A673 (cell line): Measurements from ENCODE around the gene GSTM5. TPM values are rescaled to one million over a fixed set of nuclear protein-coding genes. Genes with fewer than 3 reads are reported as not detected.

ENCODE experiments used
- BruUV-seq: library from RNA; stranded (reverse); fragments of 400-500 nt; replicated peaks from 2 replicates; lab custom pipeline; 2021; lab: Mats Ljungman, UMichigan
- CTCF ChIA-PET: fragments of 300-600 bp; sonication (Branson Sonifier 250); formaldehyde crosslinking; loops from one replicate; lab custom pipeline; 2022; ENCODE audit warnings: antibody characterized with exemption; lab: Charles Lee
- POLR2A ChIA-PET: fragments of 300-600 bp; sonication (Branson Sonifier 250); formaldehyde crosslinking; loops from one replicate; lab custom pipeline; 2022; ENCODE audit warnings: antibody characterized with exemption; ENCODE audit not compliant: low non-redundant PET; lab: Charles Lee
- DNase-seq: peaks from one replicate; pipeline ENCODE4 v3.0.0-alpha.2; 2015; ENCODE audit warnings: low spot score
- H3K27ac ChIP-seq: fragments of 200-600 bp; sonication (generic); 2 replicates; pipeline ENCODE4 v1.5.1; 2016; ENCODE audit warnings: mixed run types, low read depth, mild to moderate bottlenecking, mixed read lengths, antibody characterized with exemption, low read length; ENCODE audit not compliant: poor library complexity, severe bottlenecking
- H3K27me3 ChIP-seq: fragments of 200-600 bp; sonication (generic); replicated peaks from 2 replicates; pipeline ENCODE4 v1.6.1; 2017; ENCODE audit warnings: mixed run types, low read depth, mild to moderate bottlenecking, mixed read lengths, antibody characterized with exemption, low read length; ENCODE audit not compliant: insufficient read depth, poor library complexity
- H3K36me3 ChIP-seq: fragments of 200-600 bp; sonication (generic); 2 replicates; pipeline ENCODE4 v1.6.1; 2016; ENCODE audit warnings: mixed run types, mild to moderate bottlenecking, mixed read lengths, antibody characterized with exemption, low read length; ENCODE audit not compliant: insufficient read depth, poor library complexity, severe bottlenecking
- H3K4me1 ChIP-seq: fragments of 200-600 bp; sonication (generic); 2 replicates; pipeline ENCODE4 v1.6.1; 2017; ENCODE audit warnings: mixed run types, mild to moderate bottlenecking, mixed read lengths, antibody characterized with exemption, low read length; ENCODE audit not compliant: insufficient read depth, poor library complexity, severe bottlenecking
- H3K4me3 ChIP-seq: fragments of 200-600 bp; sonication (generic); 2 replicates; pipeline ENCODE4 v1.5.1; 2016; ENCODE audit warnings: low read depth, mixed run types, mild to moderate bottlenecking, mixed read lengths, low read length; ENCODE audit not compliant: poor library complexity, severe bottlenecking
- H3K9me3 ChIP-seq: fragments of 200-600 bp; sonication (generic); 2 replicates; pipeline ENCODE4 v1.6.1; 2016; ENCODE audit warnings: mixed run types, low read depth, mild to moderate bottlenecking, mixed read lengths, antibody characterized with exemption, low read length; ENCODE audit not compliant: poor library complexity, severe bottlenecking
- CTCF ChIP-seq: fragments of 300-800, 200-600 bp; sonication (generic); conservative IDR thresholded peaks from 2 replicates; pipeline ENCODE4 v1.5.1; 2017; ENCODE audit warnings: low read depth, mild to moderate bottlenecking, antibody characterized with exemption, low read length, moderate library complexity, mixed read lengths
- EZH2 ChIP-seq: fragments of 200-600 bp; sonication (generic); IDR thresholded peaks from 2 replicates; pipeline ENCODE4 v1.6.1; 2017; ENCODE audit warnings: borderline replicate concordance, low read depth, mild to moderate bottlenecking, mixed read lengths, antibody characterized with exemption, low read length; ENCODE audit not compliant: poor library complexity, severe bottlenecking
- intact Hi-C: fragments of 100-400 bp; cut with micrococcal nuclease; formaldehyde crosslinking; loops from one replicate; pipeline ENCODE4 v1.10.0; 2022; ENCODE audit not compliant: unreplicated experiment
- total RNA-seq: library from RNA; stranded (reverse); gene quantifications from 2 replicates; pipeline ENCODE4 v1.2.3, GENCODE V29; 2021

The GSTM5 gene
- total RNA-seq, 1 experiment from 2014 or later: 0.43 TPM

DNA sequence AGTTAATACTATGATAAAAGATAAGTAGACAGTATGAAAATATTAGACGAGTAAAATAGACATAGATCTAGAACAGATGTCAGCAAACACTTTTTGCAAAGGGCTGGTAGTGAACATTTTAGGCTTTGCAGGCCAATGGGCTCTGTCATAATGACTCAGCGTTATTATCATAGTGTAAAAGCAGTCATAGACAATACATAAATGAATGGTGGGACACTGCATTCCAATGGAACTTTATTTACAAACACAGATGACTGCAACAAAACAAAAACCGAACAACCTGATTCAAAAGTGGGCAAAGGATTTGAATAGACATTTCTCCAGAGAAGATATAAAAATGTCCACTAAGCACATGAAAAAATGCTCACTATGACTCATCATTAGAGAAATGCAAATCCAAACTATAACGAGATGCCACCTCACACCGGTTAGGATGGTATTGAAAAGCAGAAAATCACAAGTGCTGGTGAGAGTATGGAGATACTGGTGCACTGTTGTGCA, 7.3 kb downstream of the GSTM5 start:
- ChIA-PET POLR2A (no interaction called here), CTCF (no interaction called here)
- Histone ChIP-seq H3K9me3 (no peaks in the 10 kb centered on the region), H3K27ac (peak overlapping the region; percentile 2), H3K4me1 (peaks cover 8% of the 10 kb centered on the region), H3K36me3 (no peaks in the 10 kb centered on the region), H3K27me3 (no peaks in the 10 kb centered on the region), H3K4me3 (no peak overlapping the region)
- peak; percentile 27 for DNase-seq
- intact Hi-C loops: no loop called here
- TF ChIP-seq CTCF: no peak
- no peak for TF ChIP-seq EZH2
- BruUV-seq: no TSS peak

DNA sequence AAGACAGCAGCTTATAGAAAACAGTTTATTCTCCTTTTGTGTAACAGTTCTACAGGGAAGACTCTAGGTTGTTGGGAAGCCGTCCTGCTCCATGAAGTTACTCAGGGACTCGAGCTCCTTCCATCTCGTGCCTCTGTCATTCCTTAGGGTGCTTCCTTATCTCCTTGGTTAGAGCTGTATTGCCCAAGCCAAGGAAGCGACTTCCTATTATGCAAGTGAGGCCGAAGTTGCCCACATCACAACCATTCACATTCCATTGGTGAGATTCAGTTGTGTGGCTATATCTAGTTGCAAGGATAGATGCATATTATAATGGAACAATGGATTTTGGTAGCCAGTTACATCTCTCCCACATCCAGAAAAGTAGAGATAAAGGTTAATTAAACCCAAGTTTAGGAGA, 9.0 kb downstream of the GSTM5 start:
- no peak overlapping the region for H3K27ac ChIP-seq
- intact Hi-C loops: no loop called here
- POLR2A ChIA-PET: no interaction called here
- peaks cover 8% of the 10 kb centered on the region for H3K4me1 ChIP-seq
- no peaks in the 10 kb centered on the region for H3K9me3 ChIP-seq
- no peaks in the 10 kb centered on the region for H3K27me3 ChIP-seq
- no TSS peak for BruUV-seq
- CTCF ChIA-PET: no interaction called here
- H3K36me3 ChIP-seq: no peaks in the 10 kb centered on the region
- no peak for DNase-seq
- no peak overlapping the region for H3K4me3 ChIP-seq
- TF ChIP-seq CTCF (no peak), EZH2 (no peak)

DNA sequence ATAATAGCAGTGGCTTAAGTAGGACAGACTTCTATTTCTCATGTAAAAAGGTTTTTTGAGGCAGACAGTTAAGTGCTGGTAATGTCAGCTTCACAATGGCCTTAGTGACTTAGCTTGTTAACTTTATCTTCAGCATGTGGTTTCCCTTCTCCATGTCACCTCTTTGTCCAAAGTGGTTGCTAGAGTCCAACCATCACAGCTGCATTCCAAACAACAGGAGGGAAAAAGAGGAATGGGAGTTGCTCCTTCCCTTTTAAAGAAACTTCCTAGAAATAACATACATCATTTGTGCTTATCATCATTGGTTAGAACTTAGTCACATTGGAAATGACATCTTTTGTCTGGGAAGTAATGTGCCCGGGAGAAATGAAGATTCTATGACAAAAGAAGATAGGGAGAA, 9.9 kb downstream of the GSTM5 start:
- CTCF ChIA-PET: no interaction called here
- H3K9me3 ChIP-seq: no peaks in the 10 kb centered on the region
- peaks cover 8% of the 10 kb centered on the region for H3K4me1 ChIP-seq
- intact Hi-C loops: no loop called here
- H3K36me3 ChIP-seq: no peaks in the 10 kb centered on the region
- no peak overlapping the region for H3K4me3 ChIP-seq
- no peaks in the 10 kb centered on the region for H3K27me3 ChIP-seq
- TF ChIP-seq CTCF: no peak
- no peak for TF ChIP-seq EZH2
- H3K27ac ChIP-seq: no peak overlapping the region
- no peak for DNase-seq
- POLR2A ChIA-PET: no interaction called here
- no TSS peak for BruUV-seq
